Measurements from ENCODE around the gene ELK4. TPM values are rescaled to one million over a fixed set of nuclear protein-coding genes. Genes with fewer than 3 reads are reported as not detected.

The ELK4 gene
- total RNA-seq, 1 experiment from 2014 or later, result 39.0 TPM

GRCh38 chr1:205631768-205632668 lies at the start of gene ELK4 (continued):
- no peak for TF ChIP-seq ZNF532 (CRISPR knock-in tag; IDR thresholded peaks at IDR 0.05; ENCODE audit: borderline replicate concordance)
- no peak for TF ChIP-seq ZMAT4 (CRISPR knock-in tag; IDR thresholded peaks at IDR 0.05)
- TF ChIP-seq ERG (CRISPR knock-in tag; IDR thresholded peaks at IDR 0.05), result no peak
- no peak for TF ChIP-seq CDX4 (CRISPR knock-in tag; IDR thresholded peaks at IDR 0.05; ENCODE audit: borderline replicate concordance)
- no peak; the same call in 1 of the 2 replicates for TF ChIP-seq FOXP4 (CRISPR knock-in tag; IDR thresholded peaks at IDR 0.05)
- TF ChIP-seq ZNF281 (CRISPR knock-in tag; IDR thresholded peaks at IDR 0.05), result no peak
- TF ChIP-seq ZNF425 (CRISPR knock-in tag; conservative IDR thresholded peaks at IDR 0.05), result no peak
- 0 out of 2 replicates have a peak, but pooled peaks have one; percentile 6 for TF ChIP-seq ZNF317 (CRISPR knock-in tag; IDR thresholded peaks at IDR 0.05; ENCODE audit: borderline replicate concordance, low read depth)
- no peak for TF ChIP-seq OVOL2 (CRISPR knock-in tag; IDR thresholded peaks at IDR 0.05; ENCODE audit: borderline replicate concordance)
- TF ChIP-seq ARID4B (CRISPR knock-in tag; IDR thresholded peaks at IDR 0.05; ENCODE audit: borderline replicate concordance), result peak; percentile 60; the same call in 1 of the 2 replicates
- TF ChIP-seq NFE2L1 (CRISPR knock-in tag; IDR thresholded peaks at IDR 0.05), result no peak
- TF ChIP-seq MAX (CRISPR knock-in tag; IDR thresholded peaks at IDR 0.05), result peak; percentile 64; the same call in 1 of the 2 replicates

All from WTC11 (cell line).